ENCODE data around the gene MEGF11. TPM values are rescaled to one million over a fixed set of nuclear protein-coding genes. Genes with fewer than 3 reads are reported as not detected.

The MEGF11 gene
- total and polyA plus RNA-seq, 9 donors = 0.04 to 11.4 (median 0.40) TPM; not detected in 2

DNA sequence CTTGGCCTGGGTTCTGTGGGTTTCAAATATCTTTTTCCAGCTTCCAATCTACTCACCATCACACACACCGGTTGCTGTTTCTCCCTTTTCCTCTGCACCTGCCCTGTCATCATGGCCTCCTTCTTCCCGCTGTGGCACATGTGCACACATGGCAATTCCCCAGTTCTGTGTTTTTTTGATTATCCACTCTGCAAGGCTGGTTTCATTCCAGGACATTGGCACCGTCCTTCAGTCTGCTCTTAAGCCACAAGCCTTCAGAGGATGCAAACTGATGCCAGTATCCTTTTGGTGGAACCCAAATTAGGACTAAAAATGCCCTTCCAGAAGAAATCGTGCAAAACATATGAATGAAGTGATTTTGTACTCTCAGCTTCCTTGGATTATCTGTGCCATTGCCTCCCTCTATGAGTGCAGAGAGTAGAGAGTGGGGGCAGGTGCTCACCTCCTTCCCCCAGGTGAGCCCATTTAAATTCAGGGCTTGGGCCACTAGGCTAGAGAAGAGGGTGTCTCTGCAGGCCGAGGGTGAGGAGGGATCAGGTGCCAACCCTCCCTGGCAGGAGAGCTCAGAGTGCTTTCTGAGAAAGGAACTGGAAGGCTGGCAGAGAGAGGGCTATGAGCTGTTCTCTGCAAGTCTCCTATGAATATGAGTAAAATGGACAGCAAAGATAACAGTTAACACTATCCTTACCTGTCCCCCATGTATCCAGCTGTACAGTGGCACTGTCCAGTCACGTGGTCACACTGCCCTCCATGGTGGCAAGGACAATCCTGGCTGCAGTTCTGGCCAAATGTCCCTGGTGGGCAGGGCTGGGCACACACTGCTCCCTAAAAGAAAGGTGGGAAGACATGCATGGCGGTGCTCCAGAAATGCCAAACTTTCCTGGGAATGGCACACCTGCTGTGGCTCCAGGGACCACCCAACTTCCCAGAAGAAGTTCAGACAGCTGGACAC, 283.4 kb downstream of the MEGF11 start:
- H3K27ac ChIP-seq = no peak overlapping the region
- H3K27me3 ChIP-seq = no peaks in the 10 kb centered on the region
- 61 to 72% (median 67%) methylated on average over 7 of the region's 7 CpGs for WGBS, 3 donors
- H3K4me3 ChIP-seq = no peak overlapping the region
- H3K4me1 ChIP-seq (ENCODE audit: insufficient read depth) = no peaks in the 10 kb centered on the region
- H3K36me3 ChIP-seq = no peaks in the 10 kb centered on the region
- H3K9me3 ChIP-seq = no peaks in the 10 kb centered on the region
- intact Hi-C loops (cut with DNase I) = no loop called here
- TF ChIP-seq CTCF (IDR thresholded peaks at IDR 0.05) = no peak
- TF ChIP-seq EP300 (IDR thresholded peaks at IDR 0.05) = no peak
- TF ChIP-seq POLR2A (IDR thresholded peaks at IDR 0.05) = no peak
- no peak for DNase-seq

DNA sequence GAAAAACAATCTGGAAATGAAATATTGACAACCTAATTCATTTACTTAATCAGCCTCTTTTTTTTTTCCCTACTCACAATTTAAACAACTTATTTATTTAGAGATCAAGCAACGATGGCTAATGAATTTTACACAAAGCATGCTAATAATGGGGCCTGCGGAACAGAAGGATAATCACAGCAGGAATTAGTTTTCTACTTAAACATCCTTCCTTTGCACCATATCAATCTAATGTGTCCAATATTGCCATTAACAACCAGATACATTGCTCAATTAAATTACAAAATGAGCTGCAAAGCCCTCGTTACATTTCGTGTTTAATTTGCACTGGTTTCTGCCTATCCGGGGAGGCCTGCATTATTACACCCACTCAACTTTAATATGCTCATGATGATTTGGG, 285.0 kb downstream of the MEGF11 start:
- TF ChIP-seq POLR2A (IDR thresholded peaks at IDR 0.05) (no peak), EP300 (IDR thresholded peaks at IDR 0.05) (no peak), CTCF (IDR thresholded peaks at IDR 0.05) (no peak)
- no peak for DNase-seq
- Histone ChIP-seq H3K9me3 (no peaks in the 10 kb centered on the region), H3K27ac (no peak overlapping the region), H3K27me3 (no peaks in the 10 kb centered on the region), H3K4me3 (no peak overlapping the region), H3K36me3 (no peaks in the 10 kb centered on the region), H3K4me1 (ENCODE audit: insufficient read depth) (no peaks in the 10 kb centered on the region)
- intact Hi-C loops (cut with DNase I) = no loop called here
- WGBS, 3 donors = 75 to 78% (median 76%) methylated on average over 5 of the region's 5 CpGs

DNA sequence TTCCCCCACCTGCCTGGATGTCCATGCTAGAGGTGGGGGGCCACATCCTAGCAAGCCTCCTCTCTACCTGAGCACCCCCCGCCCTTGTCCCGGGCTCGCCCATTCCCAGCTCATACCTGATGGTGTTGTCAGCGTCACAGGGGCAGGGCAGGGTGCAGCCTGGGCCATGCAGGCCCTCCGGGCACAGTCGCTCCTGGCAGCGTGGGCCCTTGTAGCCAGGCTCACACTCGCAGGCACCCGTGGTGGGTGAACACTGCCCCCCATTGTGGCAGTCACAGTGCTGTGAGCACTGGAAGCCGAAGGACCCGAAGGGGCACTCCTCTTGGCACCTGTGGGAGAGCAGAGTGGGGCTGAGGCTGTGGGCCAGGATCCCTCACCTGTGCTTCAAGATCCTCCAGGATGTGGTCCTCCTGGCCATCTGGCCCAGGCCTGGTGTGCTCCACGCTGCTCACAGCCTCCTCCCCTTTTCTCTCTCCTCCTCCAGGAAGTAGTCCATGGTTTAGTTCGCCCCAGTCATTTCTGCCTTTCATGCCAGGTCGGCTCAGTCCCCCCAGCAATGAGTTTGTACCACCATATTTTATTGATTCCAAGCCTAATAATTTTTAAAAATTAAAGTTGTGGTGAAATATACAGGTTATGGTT, 288.6 kb downstream of the MEGF11 start:
- H3K4me3 ChIP-seq = no peak overlapping the region
- H3K36me3 ChIP-seq = no peaks in the 10 kb centered on the region
- no peaks in the 10 kb centered on the region for H3K27me3 ChIP-seq
- H3K9me3 ChIP-seq = no peaks in the 10 kb centered on the region
- TF ChIP-seq EP300 (IDR thresholded peaks at IDR 0.05) (no peak), CTCF (IDR thresholded peaks at IDR 0.05) (no peak), POLR2A (IDR thresholded peaks at IDR 0.05) (no peak)
- DNase-seq = no peak
- intact Hi-C loops (cut with DNase I) = no loop called here
- WGBS, 3 donors = 81 to 86% (median 85%) methylated on average over 9 to 14 of the region's 14 CpGs
- no peak overlapping the region for H3K27ac ChIP-seq
- H3K4me1 ChIP-seq (ENCODE audit: insufficient read depth) = no peaks in the 10 kb centered on the region

GRCh38 chr15:65963911-65964482, 289.6 kb downstream of the MEGF11 start:
- no peaks in the 10 kb centered on the region for H3K4me1 ChIP-seq (ENCODE audit: insufficient read depth)
- H3K27ac ChIP-seq = no peak overlapping the region
- no peak for DNase-seq
- H3K9me3 ChIP-seq = no peaks in the 10 kb centered on the region
- H3K36me3 ChIP-seq = no peaks in the 10 kb centered on the region
- H3K4me3 ChIP-seq = no peak overlapping the region
- TF ChIP-seq EP300 (IDR thresholded peaks at IDR 0.05) = no peak
- TF ChIP-seq CTCF (IDR thresholded peaks at IDR 0.05) = no peak
- TF ChIP-seq POLR2A (IDR thresholded peaks at IDR 0.05) = no peak
- 23 to 33% (median 26%) methylated on average over 12 to 13 of the region's 13 CpGs for WGBS, 3 donors
- intact Hi-C loops (cut with DNase I) = no loop called here
- H3K27me3 ChIP-seq = no peaks in the 10 kb centered on the region
